Neural progenitor cell (in vitro differentiated cells): Measurements from ENCODE around the gene SHOC2.

Experiments
- EZH2 ChIP-seq: fragments of 200-600 bp; sonication (generic); IDR thresholded peaks from 2 replicates; pipeline ENCODE4 v1.6.1; 2017; ENCODE audit warnings: antibody characterized with exemption, mild to moderate bottlenecking, moderate library complexity
- EZH2phosphoT487 ChIP-seq: fragments of 200-600 bp; sonication (generic); IDR thresholded peaks from 2 replicates; pipeline ENCODE4 v1.6.1; 2017; ENCODE audit warnings: antibody characterized with exemption
- TF ChIP-seq, protein P1 (sequence below): fragments of 200-600 bp; sonication (generic); IDR thresholded peaks from 2 replicates; pipeline ENCODE4 v1.5.1; 2017; ENCODE audit warnings: antibody characterized with exemption, mild to moderate bottlenecking

DNA sequence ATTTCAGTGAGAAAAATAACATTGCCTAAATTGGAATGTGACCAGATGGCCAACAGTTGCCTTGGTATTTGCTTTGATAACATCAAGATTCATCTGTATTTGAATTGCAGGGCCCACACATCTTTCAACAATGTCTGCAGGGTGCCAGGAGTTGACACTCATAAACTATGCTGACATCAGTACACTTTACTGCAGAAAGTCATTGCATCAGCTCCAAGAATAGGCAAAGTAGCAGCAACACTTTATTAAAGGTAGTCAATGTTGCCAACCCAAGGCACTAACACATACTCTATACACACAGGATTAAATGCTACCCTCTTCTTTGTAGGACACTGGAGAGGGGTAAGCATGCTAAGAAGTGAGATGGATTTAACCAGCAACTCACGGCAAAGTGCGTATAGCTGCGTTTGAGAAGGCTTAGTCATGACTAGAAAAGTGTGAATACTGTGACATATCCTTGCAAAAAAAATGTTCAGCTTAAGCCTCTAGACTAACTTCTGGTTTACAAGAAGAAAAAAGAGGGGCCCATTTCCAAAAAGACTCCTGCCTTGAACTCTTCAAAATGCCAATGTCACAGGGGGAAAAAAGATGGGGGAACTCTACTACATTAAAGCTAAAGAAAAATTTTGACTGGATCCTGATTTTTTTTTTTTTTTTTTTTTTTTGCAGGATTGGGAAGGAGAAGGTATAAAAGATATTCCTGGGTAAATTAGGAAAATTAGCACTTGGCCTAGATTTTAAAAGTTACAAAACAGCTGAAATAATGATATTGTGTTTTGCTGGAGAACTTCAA is 2.7 kb upstream of the SHOC2 start:
- TF ChIP-seq, protein P1, sequence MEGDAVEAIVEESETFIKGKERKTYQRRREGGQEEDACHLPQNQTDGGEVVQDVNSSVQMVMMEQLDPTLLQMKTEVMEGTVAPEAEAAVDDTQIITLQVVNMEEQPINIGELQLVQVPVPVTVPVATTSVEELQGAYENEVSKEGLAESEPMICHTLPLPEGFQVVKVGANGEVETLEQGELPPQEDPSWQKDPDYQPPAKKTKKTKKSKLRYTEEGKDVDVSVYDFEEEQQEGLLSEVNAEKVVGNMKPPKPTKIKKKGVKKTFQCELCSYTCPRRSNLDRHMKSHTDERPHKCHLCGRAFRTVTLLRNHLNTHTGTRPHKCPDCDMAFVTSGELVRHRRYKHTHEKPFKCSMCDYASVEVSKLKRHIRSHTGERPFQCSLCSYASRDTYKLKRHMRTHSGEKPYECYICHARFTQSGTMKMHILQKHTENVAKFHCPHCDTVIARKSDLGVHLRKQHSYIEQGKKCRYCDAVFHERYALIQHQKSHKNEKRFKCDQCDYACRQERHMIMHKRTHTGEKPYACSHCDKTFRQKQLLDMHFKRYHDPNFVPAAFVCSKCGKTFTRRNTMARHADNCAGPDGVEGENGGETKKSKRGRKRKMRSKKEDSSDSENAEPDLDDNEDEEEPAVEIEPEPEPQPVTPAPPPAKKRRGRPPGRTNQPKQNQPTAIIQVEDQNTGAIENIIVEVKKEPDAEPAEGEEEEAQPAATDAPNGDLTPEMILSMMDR = no peak
- TF ChIP-seq EZH2 (no peak), EZH2phosphoT487 (no peak)
